Skin epidermis (tissue), 12 donors: ENCODE results near the gene CFAP70.
"Not testable (repeated sequence)": the region's sequence is repeated elsewhere in the genome, so short reads cannot be mapped to it uniquely, and the experiment has no call there.

Experiments
- H3K27ac ChIP-seq, 21 experiments: fragments of 200-600 bp; sonication (generic) in 11 of 21; one replicate each; pipeline ENCODE4 v1.5.0; 2020; ENCODE audit warnings: mild to moderate bottlenecking in 3 of 21, inconsistent platforms in 2 of 21, moderate library complexity in 2 of 21
- H3K4me3 ChIP-seq, 7 experiments: fragments of 200-600 bp; sonication (generic) in 2 of 7; one replicate each; pipeline ENCODE4 v1.5.0; 2020; ENCODE audit warnings: inconsistent platforms in 2 of 7, mild to moderate bottlenecking in 2 of 7, moderate library complexity in 1 of 7

The CFAP70 gene

GRCh38 chr10:73344269-73344668 is 14.4 kb downstream of the CFAP70 start:
- Histone ChIP-seq H3K27ac (no peak overlapping the region), H3K4me3 (no peak overlapping the region)

GRCh38 chr10:73340121-73340520 is 18.5 kb downstream of the CFAP70 start:
- no peak overlapping the region for H3K4me3 ChIP-seq
- no peak overlapping the region for H3K27ac ChIP-seq

- Histone ChIP-seq H3K27ac (no peak overlapping the region), H3K4me3 (no peak overlapping the region)
These were observed 19.2 kb downstream of the CFAP70 start for GRCh38 chr10:73339436-73339835.

GRCh38 chr10:73338801-73339368 is 19.8 kb downstream of the CFAP70 start:
- Histone ChIP-seq H3K27ac (no peak overlapping the region), H3K4me3 (no peak overlapping the region)

GRCh38 chr10:73333202-73333601 is 25.5 kb downstream of the CFAP70 start:
- Histone ChIP-seq H3K4me3 (no peak overlapping the region), H3K27ac (no peak overlapping the region)

GRCh38 chr10:73332379-73332778 is 26.3 kb downstream of the CFAP70 start:
- no peak overlapping the region for H3K27ac ChIP-seq

GRCh38 chr10:73328523-73328922 is 30.1 kb downstream of the CFAP70 start:
- H3K4me3 ChIP-seq, H3K27ac ChIP-seq: not testable (repeated sequence)

More at GRCh38 chr10:73332379-73332778, 26.3 kb downstream of the CFAP70 start:
- no peak overlapping the region for H3K4me3 ChIP-seq

- H3K4me3 ChIP-seq, H3K27ac ChIP-seq: not testable (repeated sequence)
These were observed 33.4 kb downstream of the CFAP70 start for GRCh38 chr10:73325290-73325689.

GRCh38 chr10:73323582-73323981 is 35.1 kb downstream of the CFAP70 start:
- H3K27ac ChIP-seq, H3K4me3 ChIP-seq: not testable (repeated sequence)

GRCh38 chr10:73310475-73310874 is 48.2 kb downstream of the CFAP70 start:
- Histone ChIP-seq H3K27ac (no peak overlapping the region), H3K4me3 (no peak overlapping the region)

GRCh38 chr10:73307203-73307800 is 51.4 kb downstream of the CFAP70 start:
- no peak overlapping the region for H3K4me3 ChIP-seq
- no peak overlapping the region for H3K27ac ChIP-seq

- H3K27ac ChIP-seq = no peak overlapping the region
- no peak overlapping the region for H3K4me3 ChIP-seq
These were observed 52.4 kb downstream of the CFAP70 start for GRCh38 chr10:73306171-73306708.

- no peak overlapping the region for H3K4me3 ChIP-seq
- no peak overlapping the region for H3K27ac ChIP-seq
These were observed 61.7 kb downstream of the CFAP70 start for GRCh38 chr10:73296946-73297345.

GRCh38 chr10:73293461-73293860 is 65.2 kb downstream of the CFAP70 start:
- Histone ChIP-seq H3K4me3 (no peak overlapping the region), H3K27ac (no peak overlapping the region)

GRCh38 chr10:73289958-73290357 is 68.7 kb downstream of the CFAP70 start:
- Histone ChIP-seq H3K4me3 (no peak overlapping the region), H3K27ac (no peak overlapping the region)

GRCh38 chr10:73287441-73287840 is 71.2 kb downstream of the CFAP70 start:
- H3K27ac ChIP-seq = no peak overlapping the region
- no peak overlapping the region for H3K4me3 ChIP-seq

GRCh38 chr10:73281097-73281496 is 77.6 kb downstream of the CFAP70 start:
- H3K4me3 ChIP-seq = no peak overlapping the region
- no peak overlapping the region for H3K27ac ChIP-seq

GRCh38 chr10:73264423-73264822 is 94.2 kb downstream of the CFAP70 start:
- no peak overlapping the region for H3K27ac ChIP-seq

GRCh38 chr10:73263693-73264347 is 94.8 kb downstream of the CFAP70 start:
- no peak overlapping the region for H3K27ac ChIP-seq
- no peak overlapping the region for H3K4me3 ChIP-seq

More at GRCh38 chr10:73264423-73264822, 94.2 kb downstream of the CFAP70 start:
- no peak overlapping the region for H3K4me3 ChIP-seq

GRCh38 chr10:73262880-73263555 is 95.6 kb downstream of the CFAP70 start:
- Histone ChIP-seq H3K27ac (no peak overlapping the region), H3K4me3 (no peak overlapping the region)
